PC-9 (cell line): ENCODE results near the gene SKP2. TPM values are rescaled to one million over a fixed set of nuclear protein-coding genes. Genes with fewer than 3 reads are reported as not detected.

Experiments
- BruUV-seq: library from RNA; stranded (reverse); fragments of 400-500 nt; replicated peaks from 2 replicates; lab custom pipeline; 2021; lab: Mats Ljungman, UMichigan
- CTCF ChIA-PET: fragments of 300-600 bp; sonication (Branson Sonifier 250); formaldehyde crosslinking; loops from one replicate; lab custom pipeline; 2022; ENCODE audit warnings: antibody characterized with exemption; lab: Charles Lee
- POLR2A ChIA-PET: fragments of 300-600 bp; sonication (Branson Sonifier 250); formaldehyde crosslinking; loops from one replicate; lab custom pipeline; 2022; ENCODE audit warnings: antibody characterized with exemption; ENCODE audit not compliant: unreplicated experiment; lab: Charles Lee
- DNase-seq, 2 experiments: peaks; one replicate each; pipeline versions ENCODE4 v3.0.0 to v3.0.0-alpha.2; 2015 to 2022; ENCODE audit warnings: mixed read lengths in 1 of 2
- H2AFZ ChIP-seq: fragments of 200-600 bp; sonication (generic); 2 replicates; pipeline ENCODE4 v1.8.1; 2017; ENCODE audit warnings: antibody characterized with exemption
- H3F3A ChIP-seq: fragments of 200-600 bp; sonication (generic); 2 replicates; pipeline ENCODE4 v1.8.1; 2017; ENCODE audit warnings: antibody characterized with exemption, mild to moderate bottlenecking, low read depth; ENCODE audit not compliant: insufficient read depth
- H3K27ac ChIP-seq: fragments of 200-600 bp; sonication (generic); 2 replicates; pipeline ENCODE4 v1.6.1; 2016; ENCODE audit warnings: mixed run types
- H3K27me3 ChIP-seq: fragments of 200-600 bp; sonication (generic); 2 replicates; pipeline ENCODE4 v1.6.1; 2016; ENCODE audit warnings: low read depth, mixed run types; ENCODE audit not compliant: insufficient read depth
- H3K36me3 ChIP-seq: fragments of 200-600 bp; sonication (generic); 2 replicates; pipeline ENCODE4 v1.6.1; 2016; ENCODE audit warnings: low read depth, mixed run types
- H3K4me1 ChIP-seq: fragments of 200-600 bp; sonication (generic); replicated peaks from 2 replicates; pipeline ENCODE4 v1.6.1; 2016; ENCODE audit warnings: mixed run types; ENCODE audit not compliant: insufficient read depth
- H3K4me2 ChIP-seq: fragments of 200-600 bp; sonication (generic); 2 replicates; pipeline ENCODE4 v1.6.1; 2017; ENCODE audit warnings: mixed run types
- H3K4me3 ChIP-seq: fragments of 200-600 bp; sonication (generic); 2 replicates; pipeline ENCODE4 v1.6.1; 2016; ENCODE audit warnings: mixed run types
- H3K79me2 ChIP-seq: fragments of 200-600 bp; sonication (generic); 2 replicates; pipeline ENCODE4 v1.6.1; 2017; ENCODE audit warnings: low read depth, mixed run types
- H3K9me2 ChIP-seq: fragments of 200-600 bp; sonication (generic); 2 replicates; pipeline ENCODE4 v1.8.1; 2017; ENCODE audit warnings: mild to moderate bottlenecking; ENCODE audit not compliant: insufficient read depth
- H3K9me3 ChIP-seq: fragments of 200-600 bp; sonication (generic); 2 replicates; pipeline ENCODE4 v1.8.1; 2016; ENCODE audit warnings: low read depth; ENCODE audit not compliant: insufficient read depth
- H4K20me1 ChIP-seq: fragments of 200-600 bp; sonication (generic); 2 replicates; pipeline ENCODE4 v1.8.1; 2017; ENCODE audit not compliant: insufficient read depth
- CTCF ChIP-seq: fragments of 200-600 bp; sonication (generic); conservative IDR thresholded peaks from 2 replicates; pipeline ENCODE4 v1.6.1; 2017; ENCODE audit warnings: mixed run types, antibody characterized with exemption, mild to moderate bottlenecking, moderate library complexity
- EZH2 ChIP-seq: fragments of 200-600 bp; sonication (generic); IDR thresholded peaks from 2 replicates; pipeline ENCODE4 v1.8.0; 2017; ENCODE audit warnings: antibody characterized with exemption, low read depth
- intact Hi-C: fragments of 100-400 bp; cut with micrococcal nuclease; formaldehyde crosslinking; loops from one replicate; pipeline ENCODE4 v1.10.0; 2022; ENCODE audit not compliant: unreplicated experiment
- total RNA-seq: library from RNA; stranded (reverse); gene quantifications from 2 replicates; pipeline ENCODE4 v1.2.3, GENCODE V29; 2021

The SKP2 gene
- total RNA-seq, 1 experiment from 2014 or later: 153 TPM

GRCh38 chr5:36214436-36214835 lies 62.5 kb downstream of the SKP2 start:
- TF ChIP-seq CTCF (0 out of 2 replicates have a peak, but pooled peaks have one; percentile 30), EZH2 (no peak)
- CTCF ChIA-PET: no interaction called here
- Histone ChIP-seq H3K9me3 (no peaks in the 10 kb centered on the region), H3K36me3 (0 out of 2 replicates have a peak, but pooled peaks cover 2% of the 10 kb centered on the region), H3K27me3 (no peaks in the 10 kb centered on the region), H3K4me2 (no peak overlapping the region), H3K4me1 (0 out of 2 replicates have a peak, but pooled peaks cover 4% of the 10 kb centered on the region), H3F3A (no peaks in the 10 kb centered on the region), H3K9me2 (no peaks in the 10 kb centered on the region), H2AFZ (no peak overlapping the region), H4K20me1 (no peaks in the 10 kb centered on the region; the same call in 1 of the 2 replicates), H3K79me2 (no peaks in the 10 kb centered on the region), H3K27ac (no peak overlapping the region), H3K4me3 (no peak overlapping the region)
- DNase-seq: no peak
- POLR2A ChIA-PET: no interaction called here
- no TSS peak for BruUV-seq
- intact Hi-C loops: loop anchor here (1.0 kb wide), 1 partner anchor 293 kb away; no protein-coding TSS in a partner anchor

- intact Hi-C loops: no loop called here
- no peak for DNase-seq
- BruUV-seq: no TSS peak
- Histone ChIP-seq H3K9me2 (no peaks in the 10 kb centered on the region), H3K27ac (no peak overlapping the region), H3K9me3 (no peaks in the 10 kb centered on the region), H3K79me2 (no peaks in the 10 kb centered on the region), H4K20me1 (no peaks in the 10 kb centered on the region; the same call in 1 of the 2 replicates), H3K4me2 (no peak overlapping the region), H3K4me3 (no peak overlapping the region), H3K4me1 (no peaks in the 10 kb centered on the region), H3F3A (no peaks in the 10 kb centered on the region), H3K27me3 (no peaks in the 10 kb centered on the region), H2AFZ (no peak overlapping the region), H3K36me3 (peaks cover 3% of the 10 kb centered on the region; the same call in 1 of the 2 replicates)
- POLR2A ChIA-PET: interaction anchor here (0.9 kb wide), 1 partner anchor 1287 kb away, joined by 4 read pairs; no protein-coding TSS in a partner anchor
- TF ChIP-seq EZH2 (no peak), CTCF (no peak)
- CTCF ChIA-PET: no interaction called here
Observed at GRCh38 chr5:36215910-36216309, 64.0 kb downstream of the SKP2 start.

GRCh38 chr5:36217567-36217966 lies 65.7 kb downstream of the SKP2 start:
- no peaks in the 10 kb centered on the region for H3K9me3 ChIP-seq
- H3K27me3 ChIP-seq: no peaks in the 10 kb centered on the region
- H3K36me3 ChIP-seq: peaks cover 5% of the 10 kb centered on the region; the same call in 1 of the 2 replicates
- H4K20me1 ChIP-seq: no peaks in the 10 kb centered on the region; the same call in 1 of the 2 replicates
- no peaks in the 10 kb centered on the region for H3F3A ChIP-seq
- H3K9me2 ChIP-seq: no peaks in the 10 kb centered on the region
- BruUV-seq: no TSS peak
- DNase-seq: no peak
- H3K4me2 ChIP-seq: no peak overlapping the region
- H3K27ac ChIP-seq: no peak overlapping the region
- H3K79me2 ChIP-seq: no peaks in the 10 kb centered on the region
- H3K4me3 ChIP-seq: no peak overlapping the region
- no peak overlapping the region for H2AFZ ChIP-seq
- intact Hi-C loops: no loop called here
- POLR2A ChIA-PET: no interaction called here
- no peaks in the 10 kb centered on the region for H3K4me1 ChIP-seq
- TF ChIP-seq CTCF: no peak
- CTCF ChIA-PET: interaction anchor here (0.9 kb wide), 1 partner anchor 83 kb away, joined by 5 read pairs; no protein-coding TSS in a partner anchor
